Panc1 (cell line): ENCODE results near the gene BCL2L1. TPM values are rescaled to one million over a fixed set of nuclear protein-coding genes. Genes with fewer than 3 reads are reported as not detected.

Experiments used
- ATAC-seq: fragments of 200-7000 bp; cut with Tn5 transposase; 2 replicates; pipeline ENCODE4 v1.9.1; 2020; ENCODE audit warnings: mild to moderate bottlenecking, moderate library complexity
- BruUV-seq: library from RNA; stranded (reverse); fragments of 400-500 nt; replicated peaks from 2 replicates; lab custom pipeline; 2021; lab: Mats Ljungman, UMichigan
- CTCF ChIA-PET: fragments of 300-600 bp; sonication (Branson Sonifier 250); formaldehyde crosslinking; loops from one replicate; lab custom pipeline; 2022; ENCODE audit warnings: antibody characterized with exemption; lab: Charles Lee
- POLR2A ChIA-PET: fragments of 300-600 bp; sonication (Branson Sonifier 250); formaldehyde crosslinking; loops from one replicate; lab custom pipeline; 2022; ENCODE audit warnings: antibody characterized with exemption; lab: Charles Lee
- DNase-seq: peaks from one replicate; pipeline ENCODE4 v3.0.0-alpha.2; 2010; ENCODE audit warnings: low read depth, low spot score
- H3K27ac ChIP-seq: 2 replicates; pipeline ENCODE4 v1.5.1; 2011; ENCODE audit warnings: mild to moderate bottlenecking, low read length, inconsistent platforms
- H3K27me3 ChIP-seq: fragments of 200-500 bp; sonication (Bioruptor generic); 2 replicates; pipeline ENCODE4 v1.6.0; 2014; ENCODE audit warnings: low read length, inconsistent platforms; ENCODE audit not compliant: control insufficient read depth, insufficient read depth
- H3K36me3 ChIP-seq: fragments of 200-500 bp; sonication (Bioruptor generic); 2 replicates; pipeline ENCODE4 v1.5.1; 2014; ENCODE audit warnings: inconsistent platforms, mild to moderate bottlenecking, low read length, moderate library complexity; ENCODE audit not compliant: control insufficient read depth, insufficient read depth
- H3K4me1 ChIP-seq: 2 replicates; pipeline ENCODE4 v1.5.1; 2011; ENCODE audit warnings: inconsistent platforms, mild to moderate bottlenecking, low read length, moderate library complexity; ENCODE audit not compliant: control insufficient read depth, insufficient read depth
- H3K4me3 ChIP-seq, 2 experiments: 2 replicates each; pipeline ENCODE4 v1.5.1; 2011 to 2012; ENCODE audit warnings: low read depth in 2 of 2, low read length in 2 of 2, mild to moderate bottlenecking in 2 of 2, inconsistent platforms in 1 of 2, moderate library complexity in 1 of 2
- H3K9me3 ChIP-seq: fragments of 200-500 bp; sonication (Bioruptor generic); 2 replicates; pipeline ENCODE4 v1.5.1; 2014; ENCODE audit warnings: low read depth, mild to moderate bottlenecking, inconsistent platforms, low read length, moderate library complexity; ENCODE audit not compliant: control insufficient read depth, insufficient read depth
- CTCF ChIP-seq: fragments of 450-650 bp; IDR thresholded peaks from 2 replicates; pipeline ENCODE4 v1.5.1; 2017; ENCODE audit warnings: mild to moderate bottlenecking
- POLR2AphosphoS5 ChIP-seq: IDR thresholded peaks from 2 replicates; pipeline ENCODE4 v1.6.1; 2012; ENCODE audit warnings: mild to moderate bottlenecking, low read depth, low read length, moderate library complexity
- REST ChIP-seq, 2 experiments: IDR thresholded peaks; 2 replicates each; pipeline ENCODE4 v1.6.1; 2011 to 2012; ENCODE audit warnings: low read depth in 2 of 2, control low read depth in 1 of 2, low read length in 1 of 2, mild to moderate bottlenecking in 1 of 2, moderate library complexity in 1 of 2; ENCODE audit not compliant: insufficient read depth in 1 of 2
- SIN3A ChIP-seq: IDR thresholded peaks from 2 replicates; pipeline ENCODE4 v1.6.1; 2012; ENCODE audit warnings: low read depth, mild to moderate bottlenecking, low read length, moderate library complexity, borderline replicate concordance; ENCODE audit not compliant: insufficient read depth
- TCF7L2 ChIP-seq: IDR thresholded peaks from 2 replicates; pipeline ENCODE4 v1.6.1; 2011; ENCODE audit warnings: mild to moderate bottlenecking, low read depth, low read length, inconsistent platforms
- in situ Hi-C: cut with HindIII; loops from 2 replicates; pipeline ENCODE4 v1.10.0; 2016; ENCODE audit warnings: low sequenced_read_pairs, low pct_unique_long_range_greater_than_20kb
- intact Hi-C: fragments of 100-400 bp; cut with micrococcal nuclease; formaldehyde crosslinking; loops from one replicate; pipeline ENCODE4 v1.10.0; 2022; ENCODE audit not compliant: unreplicated experiment
- total RNA-seq: library from RNA; stranded (reverse); gene quantifications from one replicate; pipeline ENCODE4 v1.2.1, GENCODE V29; 2021; ENCODE audit not compliant: unreplicated experiment

BCL2L1 gene
- total RNA-seq, 1 experiment from 2014 or later = 150 TPM

- CTCF ChIA-PET = interaction anchor here (0.6 to 1.5 kb wide), 2 partner anchors 8 to 139 kb away, joined by 3 to 8 read pairs; no protein-coding TSS in a partner anchor
- H3K36me3 ChIP-seq = peaks cover 15% of the 10 kb centered on the region; the same call in 1 of the 2 replicates
- ATAC-seq = no peak
- in situ Hi-C loops (no loop called here), intact Hi-C loops (no loop called here)
- H3K4me1 ChIP-seq = peaks cover 64% of the 10 kb centered on the region
- BruUV-seq = no TSS peak
- no peaks in the 10 kb centered on the region for H3K27me3 ChIP-seq
- H3K27ac ChIP-seq = peak overlapping the region; percentile 92
- TF ChIP-seq REST (IDR thresholded peaks at IDR 0.05; ENCODE audit: insufficient read depth in 1 of 2, low read depth in 2 of 2, low read length in 1 of 2) (no peak), CTCF (no peak), SIN3A (no peak), TCF7L2 (no peak)
- no peaks in the 10 kb centered on the region for H3K9me3 ChIP-seq
- POLR2A ChIA-PET = no interaction called here
- no peak for DNase-seq
- H3K4me3 ChIP-seq = no peak overlapping the region
Measured at GRCh38 chr20:31712112-31712553, 10.5 kb downstream of the BCL2L1 start.

GRCh38 chr20:31711179-31712111 lies 11.2 kb downstream of the BCL2L1 start:
- Histone ChIP-seq H3K4me1 (peaks cover 61% of the 10 kb centered on the region), H3K27me3 (no peaks in the 10 kb centered on the region), H3K9me3 (no peaks in the 10 kb centered on the region), H3K27ac (peak overlapping the region; percentile 92), H3K36me3 (peaks cover 16% of the 10 kb centered on the region; the same call in 1 of the 2 replicates), H3K4me3 (no peak overlapping the region)
- in situ Hi-C loops (no loop called here), intact Hi-C loops (no loop called here)
- no peak for ATAC-seq
- no TSS peak for BruUV-seq
- no peak for DNase-seq
- TF ChIP-seq SIN3A (no peak), POLR2AphosphoS5 (no peak; the same call in 1 of the 2 replicates), REST (IDR thresholded peaks at IDR 0.05; ENCODE audit: insufficient read depth in 1 of 2, low read depth in 2 of 2, low read length in 1 of 2) (no peak), TCF7L2 (no peak), CTCF (no peak)
- ChIA-PET CTCF (interaction anchor here (0.6 to 1.5 kb wide), 4 partner anchors 9 to 138 kb away, joined by 3 to 8 read pairs (median 4); no protein-coding TSS in a partner anchor), POLR2A (interaction anchor here (0.6 kb wide), 2 partner anchors 15 to 1108 kb away, joined by 6 to 8 read pairs; partner anchors contain the start of gene MAPRE1)
